Esophagus muscularis mucosa (tissue), 4 donors: ENCODE data around the gene ASTN2.

Source experiments
- CTCF ChIP-seq, 3 experiments: fragments of 200-600 bp in 2 of 3; fragments of 450-650 bp in 1 of 3; sonication (generic) in 2 of 3; IDR thresholded peaks; one replicate each; pipeline ENCODE4 v1.5.1; 2017 to 2019; ENCODE audit warnings: antibody characterized with exemption in 3 of 3, mild to moderate bottlenecking in 2 of 3, moderate library complexity in 1 of 3
- EP300 ChIP-seq: sonication (generic); formaldehyde crosslinking; IDR thresholded peaks from one replicate; pipeline ENCODE4 v1.6.1; 2017; ENCODE audit warnings: antibody characterized with exemption
- POLR2A ChIP-seq: fragments of 450-650 bp; IDR thresholded peaks from one replicate; pipeline ENCODE4 v1.6.1; 2017; ENCODE audit warnings: antibody characterized with exemption, moderate library complexity, mild to moderate bottlenecking, low read depth

- no peak for TF ChIP-seq CTCF (IDR thresholded peaks at IDR 0.05)
- no peak for TF ChIP-seq EP300
- TF ChIP-seq POLR2A: no peak
These were observed 489.7 kb downstream of the ASTN2 start for GRCh38 chr9:116925121-116925520.
